ENCODE data around the gene SNX32.

DNA sequence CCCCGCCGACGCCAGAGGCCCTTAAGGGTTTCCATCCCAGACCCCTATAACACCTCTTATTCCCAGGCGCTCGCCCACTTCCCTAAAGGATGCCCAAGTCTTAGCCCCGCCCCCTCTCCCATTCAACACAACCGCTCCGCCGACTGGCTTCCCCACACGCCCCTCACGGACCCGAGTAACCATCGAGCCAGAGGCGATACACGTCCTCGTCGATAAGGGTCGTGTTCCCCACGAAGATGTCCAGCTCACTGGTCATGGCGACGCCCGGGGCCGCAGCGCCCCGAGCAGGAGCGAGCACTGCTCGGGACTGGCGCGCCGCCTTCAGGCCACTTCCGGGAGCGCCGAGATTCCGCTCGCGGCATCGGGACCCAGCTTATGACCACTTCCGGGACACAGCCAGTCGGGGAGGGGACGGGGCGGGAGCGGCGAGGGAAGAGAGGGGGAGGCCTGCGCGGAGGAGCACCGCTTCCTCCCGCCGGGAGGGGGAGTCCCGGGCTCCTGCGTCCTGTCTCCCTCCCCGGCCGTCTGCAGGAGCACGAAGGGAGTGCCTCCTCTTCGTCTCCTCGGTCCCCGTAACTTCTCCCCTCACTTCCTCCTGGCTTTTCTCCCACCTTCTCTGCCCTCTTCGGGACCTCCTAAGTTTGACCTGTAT, 54.5 kb downstream of the SNX32 start, which contains the start of gene FIBP:
- peak; percentile 53 for TF ChIP-seq POLR2A (IDR thresholded peaks at IDR 0.05)
- TF ChIP-seq, protein P1, sequence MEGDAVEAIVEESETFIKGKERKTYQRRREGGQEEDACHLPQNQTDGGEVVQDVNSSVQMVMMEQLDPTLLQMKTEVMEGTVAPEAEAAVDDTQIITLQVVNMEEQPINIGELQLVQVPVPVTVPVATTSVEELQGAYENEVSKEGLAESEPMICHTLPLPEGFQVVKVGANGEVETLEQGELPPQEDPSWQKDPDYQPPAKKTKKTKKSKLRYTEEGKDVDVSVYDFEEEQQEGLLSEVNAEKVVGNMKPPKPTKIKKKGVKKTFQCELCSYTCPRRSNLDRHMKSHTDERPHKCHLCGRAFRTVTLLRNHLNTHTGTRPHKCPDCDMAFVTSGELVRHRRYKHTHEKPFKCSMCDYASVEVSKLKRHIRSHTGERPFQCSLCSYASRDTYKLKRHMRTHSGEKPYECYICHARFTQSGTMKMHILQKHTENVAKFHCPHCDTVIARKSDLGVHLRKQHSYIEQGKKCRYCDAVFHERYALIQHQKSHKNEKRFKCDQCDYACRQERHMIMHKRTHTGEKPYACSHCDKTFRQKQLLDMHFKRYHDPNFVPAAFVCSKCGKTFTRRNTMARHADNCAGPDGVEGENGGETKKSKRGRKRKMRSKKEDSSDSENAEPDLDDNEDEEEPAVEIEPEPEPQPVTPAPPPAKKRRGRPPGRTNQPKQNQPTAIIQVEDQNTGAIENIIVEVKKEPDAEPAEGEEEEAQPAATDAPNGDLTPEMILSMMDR (IDR thresholded peaks at IDR 0.05): peak; percentile 93 to 98 (median 95)
